Measurements from ENCODE around the gene REPS1.
"Not testable (repeated sequence)": the region's sequence is repeated elsewhere in the genome, so short reads cannot be mapped to it uniquely, and the experiment has no call there.

The REPS1 gene

DNA sequence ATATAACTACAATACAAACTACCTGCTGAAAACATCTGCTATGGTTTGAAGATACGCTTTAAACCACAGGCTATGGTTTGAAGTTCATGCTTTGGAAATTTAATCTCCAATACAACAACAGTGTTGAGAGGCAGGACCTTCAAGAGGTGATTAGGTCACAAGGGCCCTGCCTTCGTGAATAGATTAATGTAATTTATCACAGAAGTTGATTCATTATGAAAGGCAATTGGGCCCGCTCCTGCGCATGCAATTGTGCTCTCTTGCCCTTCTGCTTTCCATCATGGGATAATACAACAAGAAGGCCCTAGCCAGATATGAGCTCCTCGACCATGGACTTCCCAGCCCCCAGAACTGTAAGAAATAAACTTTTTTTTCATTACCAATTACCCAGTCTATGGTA, 21.2 kb downstream of the REPS1 start:
- no peak for FAIRE-seq

GRCh38 chr6:138965971-138966370, 22.1 kb downstream of the REPS1 start:
- no peak for FAIRE-seq

GRCh38 chr6:138965291-138965874, 22.7 kb downstream of the REPS1 start:
- FAIRE-seq: peak; percentile 60

- no peak for FAIRE-seq
These were observed 24.0 kb downstream of the REPS1 start for GRCh38 chr6:138964012-138964411.

DNA sequence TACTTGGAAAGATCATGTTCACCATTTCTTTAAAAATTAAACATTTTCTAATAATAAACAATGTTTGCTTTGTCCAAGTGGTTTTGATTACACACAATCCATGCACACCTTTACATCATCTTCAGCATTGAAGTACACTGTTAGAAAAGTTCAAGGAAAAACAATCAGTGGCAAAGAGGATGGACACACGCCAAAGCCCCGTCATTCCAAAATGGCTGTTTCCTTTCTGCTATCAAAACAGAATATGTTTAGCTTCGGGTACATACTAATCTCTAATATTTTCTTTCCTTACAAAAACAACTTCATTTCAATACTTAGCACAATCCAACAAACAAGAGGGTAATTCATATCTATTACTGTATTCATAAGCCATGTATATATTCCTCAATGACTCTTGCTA, 24.5 kb downstream of the REPS1 start:
- FAIRE-seq: no peak

DNA sequence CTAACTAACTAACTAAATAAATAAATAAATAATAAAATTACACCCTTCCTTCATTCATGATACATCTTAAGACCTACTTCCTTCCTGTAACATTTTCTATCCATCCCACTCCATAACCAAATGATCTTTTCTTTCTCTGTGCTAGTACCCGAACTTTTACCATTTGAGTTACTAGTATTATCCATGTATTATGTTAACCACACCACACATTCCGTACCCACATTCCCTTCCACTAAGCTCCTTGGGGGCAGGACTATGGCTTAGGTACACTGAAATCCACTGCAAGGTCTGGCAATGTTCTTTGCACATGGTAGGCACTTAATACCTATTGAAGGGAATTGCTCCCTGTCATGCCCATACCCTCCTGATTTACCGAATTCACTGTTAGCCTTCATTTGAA, 24.9 kb downstream of the REPS1 start:
- FAIRE-seq: no peak

- no peak for FAIRE-seq
These were observed 28.5 kb downstream of the REPS1 start for GRCh38 chr6:138959521-138959920.

DNA sequence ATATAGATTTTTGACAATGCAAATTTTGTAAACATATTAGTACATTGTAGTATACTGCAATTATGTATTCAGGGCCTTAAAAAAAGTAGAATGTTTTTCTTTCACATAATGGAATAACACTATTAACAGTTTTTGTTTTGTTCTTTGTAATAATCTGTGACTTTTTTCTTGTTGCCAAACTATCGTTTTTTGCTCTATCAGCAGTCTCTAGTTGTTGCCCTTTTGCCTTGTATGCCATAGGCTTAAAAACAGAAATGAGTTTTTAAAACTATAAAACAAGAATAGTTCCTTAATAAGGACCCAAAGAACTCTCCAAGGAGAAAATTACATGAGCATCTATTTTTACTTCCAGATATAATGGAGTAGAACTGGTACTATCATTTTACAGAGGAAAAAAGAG, 29.5 kb downstream of the REPS1 start:
- no peak for FAIRE-seq

DNA sequence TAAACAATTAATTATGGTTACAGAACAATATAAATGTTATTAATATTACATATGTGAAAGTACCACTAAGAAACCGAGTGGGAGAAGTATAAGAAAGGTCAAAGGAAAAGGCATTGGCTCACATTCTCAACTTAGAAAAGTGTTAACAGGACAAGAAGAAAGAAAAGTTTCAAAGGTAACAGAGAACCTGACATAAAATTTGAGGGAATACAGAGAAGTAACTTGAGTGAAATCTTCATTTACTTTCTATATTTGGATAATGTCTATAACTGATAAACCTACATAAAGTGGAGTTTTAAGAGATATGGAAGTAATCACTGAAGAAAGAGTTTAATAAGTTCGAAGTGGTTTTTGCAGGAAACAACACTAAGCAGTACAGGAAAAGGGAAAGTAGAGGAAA, 30.1 kb downstream of the REPS1 start:
- FAIRE-seq: no peak

DNA sequence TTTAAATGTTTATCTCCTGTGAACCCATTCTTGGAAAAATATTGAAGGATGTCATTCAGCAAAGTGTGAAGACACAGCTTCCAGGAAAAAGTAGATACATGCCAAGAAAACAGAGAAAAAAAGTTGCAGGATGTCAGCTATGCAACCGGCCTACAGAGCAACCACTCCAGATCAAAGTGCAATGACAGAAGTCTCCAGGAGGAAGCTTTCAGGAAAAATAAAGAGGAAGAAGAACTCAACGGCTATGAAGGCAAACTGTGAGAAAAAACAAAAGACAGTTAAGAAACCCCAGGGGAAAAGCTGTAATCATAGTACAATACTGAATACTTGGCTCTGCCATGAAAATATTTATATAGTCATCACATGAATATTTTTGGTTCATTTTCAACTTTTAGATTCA, 30.6 kb downstream of the REPS1 start:
- no peak for FAIRE-seq

GRCh38 chr6:138956244-138956924, 31.7 kb downstream of the REPS1 start:
- no peak for FAIRE-seq

- FAIRE-seq: no peak
These were observed 32.8 kb downstream of the REPS1 start for GRCh38 chr6:138955262-138955661.

GRCh38 chr6:138953451-138953850, 34.6 kb downstream of the REPS1 start:
- FAIRE-seq: no peak

DNA sequence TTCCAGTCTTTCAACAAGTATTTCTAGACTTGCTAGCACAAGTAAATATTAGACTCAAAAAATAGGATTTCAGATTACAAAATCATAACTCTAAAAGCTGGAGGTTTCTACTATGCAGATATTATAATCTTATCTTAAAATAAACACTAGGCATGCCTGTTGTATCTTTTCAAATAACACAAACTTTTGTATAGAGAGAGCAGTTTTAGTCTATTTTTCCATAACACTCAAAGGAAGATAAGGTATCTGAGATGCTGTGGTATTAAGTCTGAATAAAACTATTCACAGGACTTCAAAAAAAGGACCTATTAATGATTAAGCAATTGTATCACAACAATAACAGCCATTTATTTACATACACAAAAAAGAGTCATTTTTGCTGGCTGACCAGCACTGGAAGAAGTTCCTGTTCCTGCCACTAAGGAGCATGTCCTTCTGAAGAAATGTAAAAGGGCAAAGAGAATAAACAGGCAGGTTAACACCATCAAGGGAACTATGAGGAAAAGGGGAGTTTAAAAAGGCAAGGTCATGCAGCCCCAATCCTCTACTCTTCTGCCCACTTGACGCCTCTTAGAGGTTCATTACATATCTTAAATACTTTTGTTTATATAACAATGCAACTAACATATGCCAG, 39.4 kb downstream of the REPS1 start:
- no peak for FAIRE-seq

- FAIRE-seq: no peak
These were observed 40.0 kb downstream of the REPS1 start for GRCh38 chr6:138948004-138948403.

- FAIRE-seq: no peak
These were observed 42.7 kb downstream of the REPS1 start for GRCh38 chr6:138945354-138945753.

DNA sequence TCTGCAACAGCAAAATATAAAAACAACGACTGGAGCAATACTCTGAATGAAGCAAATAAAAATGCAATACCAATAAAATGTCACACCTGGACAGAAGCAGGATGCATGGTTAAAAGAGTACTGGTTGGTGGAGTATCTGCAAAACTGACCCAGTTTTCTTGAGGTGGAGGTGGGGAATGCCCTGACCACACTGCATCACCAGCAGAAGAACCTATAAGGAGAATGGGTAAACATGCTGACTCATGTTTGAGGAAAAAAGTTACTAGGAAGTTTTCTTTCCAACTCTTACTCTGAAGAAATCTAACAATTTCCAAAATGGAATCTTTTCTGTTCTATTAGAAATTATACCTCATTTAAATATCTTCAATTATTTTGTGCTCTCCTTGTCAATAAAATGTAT, 43.6 kb downstream of the REPS1 start:
- no peak for FAIRE-seq

DNA sequence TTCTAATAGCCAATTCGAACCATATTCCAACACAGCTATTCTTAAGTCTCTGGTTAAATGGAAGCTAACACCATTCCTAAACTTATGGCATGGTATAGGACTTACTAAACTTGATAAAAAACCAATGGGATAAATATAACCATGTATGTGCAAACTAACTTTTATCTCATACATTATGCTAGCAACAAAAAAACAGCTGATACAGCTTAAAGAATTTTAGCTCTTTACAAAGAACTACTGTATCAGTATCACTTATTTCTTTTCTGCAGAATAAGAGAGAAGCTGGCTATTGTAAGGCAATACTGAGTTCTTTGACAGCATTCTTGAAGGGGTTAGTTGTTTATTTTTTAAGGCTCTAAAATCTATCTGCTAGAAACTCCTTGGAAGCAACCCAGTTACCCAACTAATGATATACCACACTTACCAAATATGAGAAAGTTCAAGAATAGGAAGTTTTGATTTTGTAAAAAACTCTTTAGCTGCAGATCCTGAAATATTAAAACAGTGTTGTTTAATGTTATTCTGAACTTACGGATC, 44.9 kb downstream of the REPS1 start:
- FAIRE-seq: no peak

GRCh38 chr6:138936873-138937272, 51.2 kb downstream of the REPS1 start:
- not testable (repeated sequence) for FAIRE-seq

GRCh38 chr6:138931660-138932059, 56.4 kb downstream of the REPS1 start:
- FAIRE-seq: no peak

GRCh38 chr6:138926579-138926978, 61.5 kb downstream of the REPS1 start:
- no peak for FAIRE-seq

- no peak for FAIRE-seq
These were observed 62.2 kb downstream of the REPS1 start for GRCh38 chr6:138925806-138926205.

DNA sequence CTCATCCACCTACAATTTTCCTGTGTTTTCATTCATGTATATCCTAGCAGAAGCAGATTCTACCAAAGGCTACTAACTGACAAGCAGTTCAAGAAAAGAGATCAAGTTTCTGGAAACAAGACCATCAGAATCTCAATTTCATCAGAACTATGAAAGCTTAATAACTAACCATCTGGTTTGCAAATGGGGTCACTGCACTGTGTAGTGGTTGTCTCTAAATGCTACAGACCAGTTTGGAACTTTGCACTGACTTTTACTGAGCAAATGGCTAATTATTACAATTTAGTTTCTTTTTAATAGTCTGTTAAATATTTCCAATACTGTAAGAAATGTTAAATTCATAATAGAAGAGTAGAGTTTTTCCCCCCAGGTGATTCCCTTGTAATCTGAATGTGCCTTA, 64.5 kb downstream of the REPS1 start:
- no peak for FAIRE-seq

- FAIRE-seq: no peak
These were observed 67.1 kb downstream of the REPS1 start for GRCh38 chr6:138920906-138921305.

Measured in A204.1 (cell line).